HG02798 (cell line): ENCODE results near the gene IGFBPL1.

Source experiments
- ATAC-seq: cut with Tn5 transposase; IDR thresholded peaks from one replicate; pipeline ENCODE4 v1.9.1; 2021; ENCODE audit warnings: mild to moderate bottlenecking; ENCODE audit not compliant: unreplicated experiment, poor library complexity

IGFBPL1 gene

GRCh38 chr9:38423973-38424843 is at the start of gene IGFBPL1:
IGFBPL1 (minus strand) TSS chr9:38424454; CDS start chr9:38424424, 30 bp downstream.
- ATAC-seq: peak; percentile 43

GRCh38 chr9:38472583-38473249 is 48.5 kb upstream of the IGFBPL1 start:
- ATAC-seq: peak; percentile 65

GRCh38 chr9:38467404-38467803 is 43.1 kb upstream of the IGFBPL1 start:
- ATAC-seq: no peak

GRCh38 chr9:38453835-38454234 is 29.6 kb upstream of the IGFBPL1 start:
- ATAC-seq: no peak

- ATAC-seq: no peak
Observed at GRCh38 chr9:38451162-38451561, 26.9 kb upstream of the IGFBPL1 start.

- ATAC-seq: no peak
Observed at GRCh38 chr9:38447703-38448102, 23.4 kb upstream of the IGFBPL1 start.

GRCh38 chr9:38445154-38446043 is 21.1 kb upstream of the IGFBPL1 start:
- ATAC-seq: peak; percentile 85

- no peak for ATAC-seq
Observed at GRCh38 chr9:38443597-38443996, 19.3 kb upstream of the IGFBPL1 start.

- no peak for ATAC-seq
Observed at GRCh38 chr9:38443181-38443580, 18.9 kb upstream of the IGFBPL1 start.

- no peak for ATAC-seq
Observed at GRCh38 chr9:38442473-38443096, 18.3 kb upstream of the IGFBPL1 start.

- ATAC-seq: no peak
Observed at GRCh38 chr9:38441347-38442085, 17.3 kb upstream of the IGFBPL1 start.

GRCh38 chr9:38440516-38440915 is 16.3 kb upstream of the IGFBPL1 start:
- no peak for ATAC-seq

- no peak for ATAC-seq
Observed at GRCh38 chr9:38439916-38440301, 15.7 kb upstream of the IGFBPL1 start.

GRCh38 chr9:38439291-38439915 is 15.1 kb upstream of the IGFBPL1 start:
- ATAC-seq: no peak

- ATAC-seq: no peak
Observed at GRCh38 chr9:38437193-38437823, 13.1 kb upstream of the IGFBPL1 start.

GRCh38 chr9:38436708-38437107 is 12.5 kb upstream of the IGFBPL1 start:
- no peak for ATAC-seq

GRCh38 chr9:38435521-38435920 is 11.3 kb upstream of the IGFBPL1 start:
- ATAC-seq: no peak

GRCh38 chr9:38434853-38435252 is 10.6 kb upstream of the IGFBPL1 start:
- no peak for ATAC-seq

- no peak for ATAC-seq
Observed at GRCh38 chr9:38434365-38434764, 10.1 kb upstream of the IGFBPL1 start.
